ENCODE measurements around the gene KCNC4.

- no peak for TF ChIP-seq ZNF384 (IDR thresholded peaks at IDR 0.05)
- TF ChIP-seq ARNT (IDR thresholded peaks at IDR 0.05) = no peak
- TF ChIP-seq ELF4 (IDR thresholded peaks at IDR 0.05) = no peak
- no peak for TF ChIP-seq TARDBP (IDR thresholded peaks at IDR 0.05)
- no peak for TF ChIP-seq PKNOX1 (IDR thresholded peaks at IDR 0.05)
Measured at GRCh38 chr1:110183642-110184167, 26.4 kb upstream of the KCNC4 start.
